IMR-90 (cell line): Measurements from ENCODE around the gene ASTN2. TPM values are rescaled to one million over a fixed set of nuclear protein-coding genes. Genes with fewer than 3 reads are reported as not detected.

Source experiments
- ATAC-seq: fragments of 200-7000 bp; cut with Tn5 transposase; 2 replicates; pipeline ENCODE4 v1.9.1; 2020; ENCODE audit warnings: low read depth, mild to moderate bottlenecking, moderate library complexity
- BruUV-seq: library from RNA; stranded (reverse); fragments of 400-500 nt; replicated peaks from 2 replicates; lab custom pipeline; 2021; lab: Mats Ljungman, UMichigan
- CTCF ChIA-PET: fragments of 300-600 bp; formaldehyde crosslinking; extraction: SDS; loops from one replicate; lab custom pipeline; 2021; ENCODE audit warnings: antibody characterized with exemption; lab: Yijun Ruan, JAX
- POLR2A ChIA-PET: fragments of 300-600 bp; sonication (Branson Sonifier 250); formaldehyde crosslinking; loops from one replicate; lab custom pipeline; 2022; ENCODE audit warnings: antibody characterized with exemption; ENCODE audit not compliant: unreplicated experiment; lab: Charles Lee
- DNase-seq: peaks from one replicate; pipeline ENCODE4 v3.0.0; 2013
- H2AFZ ChIP-seq: replicated peaks from 2 replicates; pipeline ENCODE3; 2013; ENCODE audit warnings: low read length, mild to moderate bottlenecking; ENCODE audit not compliant: poor library complexity
- H2AK5ac ChIP-seq: 2 replicates; pipeline ENCODE4 v1.6.1; 2013; ENCODE audit warnings: low read depth, low read length, inconsistent platforms
- H2AK9ac ChIP-seq: replicated peaks from 2 replicates; pipeline ENCODE3; 2013; ENCODE audit warnings: mild to moderate bottlenecking, low read depth, low read length, moderate library complexity; ENCODE audit not compliant: poor library complexity
- H2BK120ac ChIP-seq: 2 replicates; pipeline ENCODE4 v1.6.1; 2013; ENCODE audit warnings: low read depth, low read length, inconsistent platforms
- H2BK15ac ChIP-seq: 3 replicates; pipeline ENCODE4 v1.6.1; 2013; ENCODE audit warnings: low read depth, low read length, inconsistent platforms
- H2BK20ac ChIP-seq: 2 replicates; pipeline ENCODE4 v1.6.1; 2013; ENCODE audit warnings: low read depth, mild to moderate bottlenecking, inconsistent platforms, low read length, moderate library complexity
- H2BK5ac ChIP-seq: 2 replicates; pipeline ENCODE4 v1.6.1; 2013; ENCODE audit warnings: mild to moderate bottlenecking, low read depth, low read length, inconsistent platforms; ENCODE audit not compliant: poor library complexity, severe bottlenecking
- H3K14ac ChIP-seq: replicated peaks from 2 replicates; pipeline ENCODE4 v1.6.1; 2013; ENCODE audit warnings: low read depth, low read length, inconsistent platforms
- H3K18ac ChIP-seq: 2 replicates; pipeline ENCODE4 v1.6.1; 2013; ENCODE audit warnings: low read depth, low read length, control low read depth
- H3K23ac ChIP-seq: 2 replicates; pipeline ENCODE4 v1.6.1; 2013; ENCODE audit warnings: low read depth, low read length, inconsistent platforms
- H3K27ac ChIP-seq: 2 replicates; pipeline ENCODE4 v1.5.1; 2013; ENCODE audit warnings: mild to moderate bottlenecking, control low read depth, low read length; ENCODE audit not compliant: insufficient read depth
- H3K27me3 ChIP-seq: 2 replicates; pipeline ENCODE4 v1.6.1; 2013; ENCODE audit warnings: low read length; ENCODE audit not compliant: control insufficient read depth, insufficient read depth
- H3K36me3 ChIP-seq: 2 replicates; pipeline ENCODE4 v1.6.1; 2013; ENCODE audit warnings: low read length, mixed read lengths; ENCODE audit not compliant: control insufficient read depth, insufficient read depth
- H3K4ac ChIP-seq: 2 replicates; pipeline ENCODE4 v1.6.1; 2013; ENCODE audit warnings: low read depth, low read length, inconsistent platforms
- H3K4me1 ChIP-seq: 2 replicates; pipeline ENCODE4 v1.6.1; 2013; ENCODE audit warnings: low read length, mixed read lengths; ENCODE audit not compliant: control insufficient read depth, insufficient read depth
- H3K4me2 ChIP-seq: 2 replicates; pipeline ENCODE4 v1.6.1; 2013; ENCODE audit warnings: low read depth, mild to moderate bottlenecking, control low read depth, low read length, moderate library complexity
- H3K4me3 ChIP-seq: 2 replicates; pipeline ENCODE4 v1.5.1; 2013; ENCODE audit warnings: low read depth, mild to moderate bottlenecking, control low read depth, low read length, moderate library complexity; ENCODE audit not compliant: insufficient read depth
- H3K56ac ChIP-seq: 2 replicates; pipeline ENCODE4 v1.6.1; 2013; ENCODE audit warnings: low read length, inconsistent platforms; ENCODE audit not compliant: insufficient read depth; ENCODE audit errors: extremely low read depth
- H3K79me1 ChIP-seq, 2 experiments: 2 replicates each; pipeline ENCODE4 v1.6.1; 2013; ENCODE audit warnings: low read length in 2 of 2, inconsistent platforms in 1 of 2, low read depth in 1 of 2
- H3K9ac ChIP-seq: 2 replicates; pipeline ENCODE4 v1.6.1; 2013; ENCODE audit warnings: low read depth, low read length, control low read depth
- H3K9me1 ChIP-seq: 2 replicates; pipeline ENCODE4 v1.6.1; 2013; ENCODE audit warnings: low read length, inconsistent platforms; ENCODE audit not compliant: insufficient read depth
- H3K9me3 ChIP-seq: 2 replicates; pipeline ENCODE4 v1.6.1; 2013; ENCODE audit warnings: low read length; ENCODE audit not compliant: control insufficient read depth, insufficient read depth
- H4K20me1 ChIP-seq: 2 replicates; pipeline ENCODE4 v1.6.1; 2013; ENCODE audit warnings: low read length, inconsistent platforms; ENCODE audit not compliant: insufficient read depth
- H4K5ac ChIP-seq: 2 replicates; pipeline ENCODE4 v1.6.1; 2013; ENCODE audit warnings: mild to moderate bottlenecking, low read depth, low read length, control low read depth
- H4K8ac ChIP-seq, 2 experiments: 2 replicates each; pipeline ENCODE4 v1.6.1; 2013; ENCODE audit warnings: low read depth in 2 of 2, low read length in 2 of 2, control low read depth in 1 of 2, inconsistent platforms in 1 of 2
- H4K91ac ChIP-seq: 2 replicates; pipeline ENCODE4 v1.6.1; 2013; ENCODE audit warnings: low read depth, low read length, inconsistent platforms; ENCODE audit not compliant: insufficient read depth
- BHLHE40 ChIP-seq: fragments of 150-350 bp; IDR thresholded peaks from 2 replicates; pipeline ENCODE4 v1.6.1; 2016; ENCODE audit warnings: mild to moderate bottlenecking, low read depth, low read length
- CEBPB ChIP-seq: IDR thresholded peaks from 2 replicates; pipeline ENCODE4 v1.6.1; 2012; ENCODE audit warnings: low read depth, low read length, improper control_type of control experiment
- CHD1 ChIP-seq: IDR thresholded peaks from 2 replicates; pipeline ENCODE4 v1.6.1; 2012; ENCODE audit warnings: low read depth, low read length, improper control_type of control experiment
- ELK1 ChIP-seq: fragments of 150-350 bp; IDR thresholded peaks from 2 replicates; pipeline ENCODE4 v1.6.1; 2016; ENCODE audit warnings: low read depth, mild to moderate bottlenecking, low read length, moderate library complexity, borderline replicate concordance
- MAFK ChIP-seq: IDR thresholded peaks from 2 replicates; pipeline ENCODE4 v1.6.1; 2012; ENCODE audit warnings: low read depth, low read length, improper control_type of control experiment
- MXI1 ChIP-seq: IDR thresholded peaks from 2 replicates; pipeline ENCODE4 v1.6.1; 2012; ENCODE audit warnings: low read depth, mild to moderate bottlenecking, low read length, moderate library complexity, borderline replicate concordance
- NFE2L2 ChIP-seq: fragments of 150-350 bp; IDR thresholded peaks from 2 replicates; pipeline ENCODE4 v1.6.1; 2016; ENCODE audit warnings: low read depth, mild to moderate bottlenecking, low read length
- RAD21 ChIP-seq: IDR thresholded peaks from 2 replicates; pipeline ENCODE4 v1.6.1; 2012; ENCODE audit warnings: low read length, improper control_type of control experiment
- RFX5 ChIP-seq: IDR thresholded peaks from 2 replicates; pipeline ENCODE4 v1.8.0; 2012; ENCODE audit warnings: low read depth, mild to moderate bottlenecking, low read length, moderate library complexity
- WGBS, 2 experiments: methylation state at CpG; one replicate each; pipeline versions ENCODE4 v1.1.5 to v1.1.7; 2013; ENCODE audit warnings: missing lambda C conversion rate in 2 of 2; ENCODE audit not compliant: insufficient read length in 1 of 2; ENCODE audit errors: extremely low coverage in 2 of 2; 5-methylcytosine and 5-hydroxymethylcytosine counted together
- dilution Hi-C: fragments of 300-500 bp; cut with HindIII; formaldehyde crosslinking; loops from one replicate; pipeline ENCODE4 v1.14.3; 2018; ENCODE audit warnings: low sequenced_read_pairs; ENCODE audit not compliant: unreplicated experiment
- in situ Hi-C: fragments of 300-500 bp; cut with MboI; formaldehyde crosslinking; loops from 3 replicates; pipeline ENCODE4 v1.14.3; 2019; ENCODE audit warnings: low sequenced_read_pairs, inconsistent platforms, mixed read lengths
- intact Hi-C: fragments of 100-400 bp; cut with micrococcal nuclease; formaldehyde crosslinking; loops from 2 replicates; pipeline ENCODE4 v1.10.0; 2022
- polyA plus RNA-seq, 3 experiments: library from polyadenylated mRNA; depleted of rRNA; stranded (reverse); fragments of >200 nt; gene quantifications; 2 replicates each; pipeline ENCODE4 v1.2.3, GENCODE V29; 2012; ENCODE audit warnings: low replicate concordance in 1 of 3
- total RNA-seq: library from RNA; depleted of rRNA; stranded (reverse); fragments of >200 nt; gene quantifications from 2 replicates; pipeline ENCODE4 v1.2.3, GENCODE V29; 2012
- TF ChIP-seq, protein P1 (sequence below): conservative IDR thresholded peaks from 2 replicates; pipeline ENCODE4 v1.5.1; 2012; ENCODE audit warnings: mild to moderate bottlenecking, low read depth, low read length, improper control_type of control experiment

Gene ASTN2
- total and polyA plus RNA-seq, 2 of the 4 experiments (the other 2 are of a cell fraction), result 3.8 to 6.8 TPM

DNA sequence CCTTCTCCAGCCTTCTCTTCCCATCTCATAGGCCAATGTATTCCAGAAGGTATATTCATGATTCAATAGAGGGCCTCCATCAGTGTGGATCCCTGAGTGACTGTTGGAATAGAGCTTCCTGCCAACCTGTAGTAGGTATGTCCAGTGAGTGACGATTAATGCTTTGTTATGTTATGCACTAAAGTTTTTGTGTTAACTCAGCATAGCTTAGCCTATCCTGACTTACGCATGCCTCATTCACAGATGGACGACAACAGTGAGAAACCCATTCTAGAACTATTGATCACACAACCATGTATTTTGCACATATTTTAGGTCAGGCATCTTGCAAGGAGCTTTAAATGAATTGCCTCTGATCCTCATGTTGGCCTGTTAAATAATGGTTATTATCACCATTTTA lies 953.2 kb downstream of the ASTN2 start:
- Histone ChIP-seq H3K4me3 (no peak overlapping the region), H4K20me1 (no peaks in the 10 kb centered on the region), H3K4me2 (no peak overlapping the region), H2AK9ac (no peak overlapping the region), H3K14ac (no peak overlapping the region), H3K9me3 (no peaks in the 10 kb centered on the region), H3K9ac (no peak overlapping the region), H3K56ac (no peak overlapping the region), H2BK120ac (no peak overlapping the region), H3K23ac (no peak overlapping the region), H4K5ac (no peak overlapping the region), H2AFZ (no peak overlapping the region), H3K27ac (no peak overlapping the region), H2BK5ac (no peak overlapping the region), H2AK5ac (no peak overlapping the region), H3K4me1 (no peaks in the 10 kb centered on the region), H4K8ac (no peak overlapping the region), H2BK20ac (no peak overlapping the region), H3K18ac (no peak overlapping the region), H4K91ac (no peak overlapping the region), H3K79me1 (no peaks in the 10 kb centered on the region), H3K9me1 (no peaks in the 10 kb centered on the region), H3K4ac (no peak overlapping the region), H3K36me3 (no peaks in the 10 kb centered on the region), H3K27me3 (peaks cover 4% of the 10 kb centered on the region; the same call in 1 of the 2 replicates), H2BK15ac (no peak overlapping the region)
- intact Hi-C loops (no loop called here), in situ Hi-C loops (no loop called here), dilution Hi-C loops (no loop called here)
- no peak for DNase-seq
- ATAC-seq, result no peak
- WGBS, 2 experiments, result no CpG with 5 or more reads among the region's 3 CpGs
- POLR2A ChIA-PET, result no interaction called here
- TF ChIP-seq RAD21 (no peak), MXI1 (no peak), NFE2L2 (no peak), CEBPB (no peak), BHLHE40 (no peak), ELK1 (no peak), RFX5 (no peak), MAFK (no peak), CHD1 (no peak)
- TF ChIP-seq, protein P1, sequence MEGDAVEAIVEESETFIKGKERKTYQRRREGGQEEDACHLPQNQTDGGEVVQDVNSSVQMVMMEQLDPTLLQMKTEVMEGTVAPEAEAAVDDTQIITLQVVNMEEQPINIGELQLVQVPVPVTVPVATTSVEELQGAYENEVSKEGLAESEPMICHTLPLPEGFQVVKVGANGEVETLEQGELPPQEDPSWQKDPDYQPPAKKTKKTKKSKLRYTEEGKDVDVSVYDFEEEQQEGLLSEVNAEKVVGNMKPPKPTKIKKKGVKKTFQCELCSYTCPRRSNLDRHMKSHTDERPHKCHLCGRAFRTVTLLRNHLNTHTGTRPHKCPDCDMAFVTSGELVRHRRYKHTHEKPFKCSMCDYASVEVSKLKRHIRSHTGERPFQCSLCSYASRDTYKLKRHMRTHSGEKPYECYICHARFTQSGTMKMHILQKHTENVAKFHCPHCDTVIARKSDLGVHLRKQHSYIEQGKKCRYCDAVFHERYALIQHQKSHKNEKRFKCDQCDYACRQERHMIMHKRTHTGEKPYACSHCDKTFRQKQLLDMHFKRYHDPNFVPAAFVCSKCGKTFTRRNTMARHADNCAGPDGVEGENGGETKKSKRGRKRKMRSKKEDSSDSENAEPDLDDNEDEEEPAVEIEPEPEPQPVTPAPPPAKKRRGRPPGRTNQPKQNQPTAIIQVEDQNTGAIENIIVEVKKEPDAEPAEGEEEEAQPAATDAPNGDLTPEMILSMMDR, result no peak
- CTCF ChIA-PET, result interaction anchor here (0.9 kb wide), 1 partner anchor 10 kb away, joined by 3 read pairs; no protein-coding TSS in a partner anchor
- BruUV-seq, result no TSS peak
